C1 segment of cervical spinal cord (tissue), 14 donors: Measurements from ENCODE around the gene COL15A1.
"Not testable (repeated sequence)": the region's sequence is repeated elsewhere in the genome, so short reads cannot be mapped to it uniquely, and the experiment has no call there.

Experiments used
- DNase-seq, 14 donors: peaks; one replicate each; lab custom pipeline; 2025; lab: John Stamatoyannopoulos, UW

Gene COL15A1

GRCh38 chr9:98943682-98944056, at the start of gene COL15A1:
Gene COL15A1, plus strand, starts transcription at chr9:98943907. Its CDS starts 155 bp downstream, at chr9:98944062.
- no peak for DNase-seq

GRCh38 chr9:98894171-98894570, 49.5 kb upstream of the COL15A1 start:
- no peak for DNase-seq

- DNase-seq, result no peak
These were observed 48.9 kb upstream of the COL15A1 start for GRCh38 chr9:98894761-98895160.

- no peak for DNase-seq
These were observed 47.1 kb upstream of the COL15A1 start for GRCh38 chr9:98896632-98897031.

- no peak for DNase-seq
These were observed 46.0 kb upstream of the COL15A1 start for GRCh38 chr9:98897745-98898144.

- no peak for DNase-seq
These were observed 44.2 kb upstream of the COL15A1 start for GRCh38 chr9:98899408-98900056.

- DNase-seq, result no peak
These were observed 43.5 kb upstream of the COL15A1 start for GRCh38 chr9:98900244-98900643.

- DNase-seq, result no peak
These were observed 43.0 kb upstream of the COL15A1 start for GRCh38 chr9:98900725-98901124.

- not testable (repeated sequence) for DNase-seq
These were observed 41.9 kb upstream of the COL15A1 start for GRCh38 chr9:98901843-98902242.

GRCh38 chr9:98902516-98902915, 41.2 kb upstream of the COL15A1 start:
- DNase-seq, result no peak

- no peak for DNase-seq
These were observed 40.8 kb upstream of the COL15A1 start for GRCh38 chr9:98902925-98903324.

GRCh38 chr9:98903961-98904411, 39.7 kb upstream of the COL15A1 start:
- no peak for DNase-seq

GRCh38 chr9:98905015-98905414, 38.7 kb upstream of the COL15A1 start:
- no peak for DNase-seq

GRCh38 chr9:98906273-98907040, 37.2 kb upstream of the COL15A1 start:
- DNase-seq, result no peak

GRCh38 chr9:98907055-98907454, 36.7 kb upstream of the COL15A1 start:
- no peak for DNase-seq

- DNase-seq, result no peak
These were observed 34.6 kb upstream of the COL15A1 start for GRCh38 chr9:98908897-98909634.

- no peak for DNase-seq
These were observed 33.8 kb upstream of the COL15A1 start for GRCh38 chr9:98909935-98910334.

GRCh38 chr9:98911042-98911441, 32.7 kb upstream of the COL15A1 start:
- no peak for DNase-seq

GRCh38 chr9:98911738-98912137, 32.0 kb upstream of the COL15A1 start:
- DNase-seq, result not testable (repeated sequence)

GRCh38 chr9:98912450-98912849, 31.3 kb upstream of the COL15A1 start:
- DNase-seq, result no peak

GRCh38 chr9:98913044-98913443, 30.7 kb upstream of the COL15A1 start:
- DNase-seq, result no peak

- no peak for DNase-seq
These were observed 30.0 kb upstream of the COL15A1 start for GRCh38 chr9:98913705-98914104.
